ENCODE measurements around the gene GRIN3B. TPM values are rescaled to one million over a fixed set of nuclear protein-coding genes. Genes with fewer than 3 reads are reported as not detected.

GRIN3B gene
- total and polyA plus RNA-seq, 9 of the 15 experiments (the other 6 are each of a cell fraction or from before 2014, with no cell fraction given) = 0.06 to 0.95 (median 0.19) TPM; not detected in 6

- TF ChIP-seq ARID4B (CRISPR knock-in tag; IDR thresholded peaks at IDR 0.05) (no peak), ZNF263 (CRISPR knock-in tag; IDR thresholded peaks at IDR 0.05; ENCODE audit: borderline replicate concordance) (peak; percentile 72; the same call in 1 of the 2 replicates), CTBP1 (IDR thresholded peaks at IDR 0.05; ENCODE audit: borderline replicate concordance) (peak; percentile 49; the same call in 1 of the 2 replicates), RBM25 (IDR thresholded peaks at IDR 0.05; ENCODE audit: low read depth, low read length, severe bottlenecking) (no peak), ARID2 (IDR thresholded peaks at IDR 0.05) (peak; percentile 61; the same call in 1 of the 2 replicates), STAT5B (CRISPR knock-in tag; IDR thresholded peaks at IDR 0.05) (no peak), CXXC5 (CRISPR knock-in tag; IDR thresholded peaks at IDR 0.05) (peak; percentile 32), ZNF512 (tag; IDR thresholded peaks at IDR 0.05) (no peak), HNRNPH1 (optimal IDR thresholded peaks at IDR 0.05; ENCODE audit: low read depth, low read length) (no peak), GABPB1 (CRISPR knock-in tag; IDR thresholded peaks at IDR 0.05) (no peak), CBX1 (IDR thresholded peaks at IDR 0.05; ENCODE audit: low read depth) (peak; percentile 33; the same call in 1 of the 2 replicates), GATAD2B (IDR thresholded peaks at IDR 0.05; ENCODE audit: borderline replicate concordance) (peak; percentile 63; the same call in 1 of the 2 replicates), NONO (IDR thresholded peaks at IDR 0.05; ENCODE audit: low read depth in 2 of 2, low read length in 1 of 2) (peak in 1 of 2 experiments; percentile 44; a peak in 1 of 4 replicates), SP1 (CRISPR knock-in tag; IDR thresholded peaks at IDR 0.05) (peak; percentile 67; the same call in 1 of the 2 replicates), CTCFL (IDR thresholded peaks at IDR 0.05; ENCODE audit: borderline replicate concordance, insufficient read depth, low read depth, low read length, poor library complexity, severe bottlenecking) (peak; percentile 63), SOX6 (IDR thresholded peaks at IDR 0.05) (no peak), TFAP4 (CRISPR knock-in tag; IDR thresholded peaks at IDR 0.05; ENCODE audit: borderline replicate concordance) (peak; percentile 58; the same call in 1 of the 2 replicates), KLF16 (IDR thresholded peaks at IDR 0.05) (0 out of 2 replicates have a peak, but pooled peaks have one; percentile 24), CHD2 (IDR thresholded peaks at IDR 0.05; ENCODE audit: low read depth, low read length) (no peak)
Observed at GRCh38 chr19:1001538-1002166, 1.4 kb downstream of the GRIN3B start (continued).

Measured in K562 (cell line).